Chondrocyte (in vitro differentiated cells): Measurements from ENCODE around the gene SV2B. TPM values are rescaled to one million over a fixed set of nuclear protein-coding genes. Genes with fewer than 3 reads are reported as not detected.

Experiments used
- DNase-seq: peaks from one replicate; pipeline ENCODE4 v3.0.0; 2021; ENCODE audit warnings: mixed read lengths, low spot score
- H3K27ac Mint-ChIP-seq: one replicate; pipeline ENCODE4 v1.8.0; 2021; ENCODE audit warnings: mild to moderate bottlenecking, moderate library complexity, mixed read lengths; ENCODE audit not compliant: unreplicated experiment
- H3K27me3 Mint-ChIP-seq: 2 replicates; pipeline ENCODE4 v1.8.0; 2021; ENCODE audit warnings: low read depth, mixed read lengths
- H3K36me3 Mint-ChIP-seq: 2 replicates; pipeline ENCODE4 v1.8.0; 2021; ENCODE audit warnings: low read depth, mixed read lengths
- H3K4me1 Mint-ChIP-seq: 2 replicates; pipeline ENCODE4 v1.8.0; 2021; ENCODE audit warnings: low read depth, mild to moderate bottlenecking, mixed read lengths
- H3K4me3 Mint-ChIP-seq: one replicate; pipeline ENCODE4 v1.8.0; 2021; ENCODE audit warnings: mild to moderate bottlenecking, moderate library complexity, mixed read lengths; ENCODE audit not compliant: unreplicated experiment
- H3K9me3 Mint-ChIP-seq: 2 replicates; pipeline ENCODE4 v1.8.0; 2021; ENCODE audit warnings: low read depth, mixed read lengths
- total RNA-seq: library from RNA; stranded (reverse); gene quantifications from 3 replicates; pipeline ENCODE4 v1.2.1, GENCODE V29; 2021
- TF ChIP-seq, protein P1 (sequence below): fragments of 200-600 bp; sonication (generic); IDR thresholded peaks from 2 replicates; pipeline ENCODE4 v1.5.0; 2021; ENCODE audit warnings: antibody characterized with exemption, mild to moderate bottlenecking, moderate library complexity

SV2B gene
- total RNA-seq, 1 donor from 2014 or later: not detected

GRCh38 chr15:91208371-91208770 lies 108.3 kb downstream of the SV2B start:
- no peaks in the 10 kb centered on the region for H3K4me1 Mint-ChIP-seq
- H3K27ac Mint-ChIP-seq: no peak overlapping the region
- H3K4me3 Mint-ChIP-seq: no peak overlapping the region
- peaks cover 9% of the 10 kb centered on the region for H3K27me3 Mint-ChIP-seq
- TF ChIP-seq, protein P1, sequence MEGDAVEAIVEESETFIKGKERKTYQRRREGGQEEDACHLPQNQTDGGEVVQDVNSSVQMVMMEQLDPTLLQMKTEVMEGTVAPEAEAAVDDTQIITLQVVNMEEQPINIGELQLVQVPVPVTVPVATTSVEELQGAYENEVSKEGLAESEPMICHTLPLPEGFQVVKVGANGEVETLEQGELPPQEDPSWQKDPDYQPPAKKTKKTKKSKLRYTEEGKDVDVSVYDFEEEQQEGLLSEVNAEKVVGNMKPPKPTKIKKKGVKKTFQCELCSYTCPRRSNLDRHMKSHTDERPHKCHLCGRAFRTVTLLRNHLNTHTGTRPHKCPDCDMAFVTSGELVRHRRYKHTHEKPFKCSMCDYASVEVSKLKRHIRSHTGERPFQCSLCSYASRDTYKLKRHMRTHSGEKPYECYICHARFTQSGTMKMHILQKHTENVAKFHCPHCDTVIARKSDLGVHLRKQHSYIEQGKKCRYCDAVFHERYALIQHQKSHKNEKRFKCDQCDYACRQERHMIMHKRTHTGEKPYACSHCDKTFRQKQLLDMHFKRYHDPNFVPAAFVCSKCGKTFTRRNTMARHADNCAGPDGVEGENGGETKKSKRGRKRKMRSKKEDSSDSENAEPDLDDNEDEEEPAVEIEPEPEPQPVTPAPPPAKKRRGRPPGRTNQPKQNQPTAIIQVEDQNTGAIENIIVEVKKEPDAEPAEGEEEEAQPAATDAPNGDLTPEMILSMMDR: no peak
- no peaks in the 10 kb centered on the region for H3K36me3 Mint-ChIP-seq
- no peak for DNase-seq
- no peaks in the 10 kb centered on the region for H3K9me3 Mint-ChIP-seq

DNA sequence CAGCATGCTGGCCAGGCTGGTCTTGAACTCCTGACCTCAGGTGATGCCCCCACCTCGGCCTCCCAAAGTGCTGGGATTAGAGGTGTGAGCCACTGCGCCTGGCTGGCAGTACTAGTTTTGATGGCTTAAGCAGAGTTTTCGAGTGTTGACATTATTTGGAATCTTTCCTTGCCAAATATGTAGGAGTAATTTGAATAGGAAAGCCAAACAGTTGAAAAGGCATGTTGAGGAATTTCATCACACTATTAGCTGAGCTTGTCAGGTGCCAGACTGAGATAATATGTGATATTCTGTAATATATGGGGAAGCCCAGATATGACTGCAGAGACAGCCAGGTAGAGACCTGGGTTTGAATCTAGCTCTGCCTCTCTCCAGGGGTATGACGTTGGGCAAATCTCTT lies 109.3 kb downstream of the SV2B start:
- DNase-seq: no peak
- no peak overlapping the region for H3K4me3 Mint-ChIP-seq
- no peaks in the 10 kb centered on the region for H3K36me3 Mint-ChIP-seq
- peaks cover 9% of the 10 kb centered on the region for H3K27me3 Mint-ChIP-seq
- no peaks in the 10 kb centered on the region for H3K4me1 Mint-ChIP-seq
- no peak overlapping the region for H3K27ac Mint-ChIP-seq
- H3K9me3 Mint-ChIP-seq: peaks cover 3% of the 10 kb centered on the region
- TF ChIP-seq, protein P1: no peak

- DNase-seq: no peak
- no peak overlapping the region for H3K4me3 Mint-ChIP-seq
- TF ChIP-seq, protein P1: no peak
- no peaks in the 10 kb centered on the region for H3K36me3 Mint-ChIP-seq
- H3K9me3 Mint-ChIP-seq: peaks cover 3% of the 10 kb centered on the region
- peaks cover 7% of the 10 kb centered on the region for H3K27me3 Mint-ChIP-seq
- H3K4me1 Mint-ChIP-seq: no peaks in the 10 kb centered on the region
- no peak overlapping the region for H3K27ac Mint-ChIP-seq
Observed at GRCh38 chr15:91209726-91210125, 109.7 kb downstream of the SV2B start.

DNA sequence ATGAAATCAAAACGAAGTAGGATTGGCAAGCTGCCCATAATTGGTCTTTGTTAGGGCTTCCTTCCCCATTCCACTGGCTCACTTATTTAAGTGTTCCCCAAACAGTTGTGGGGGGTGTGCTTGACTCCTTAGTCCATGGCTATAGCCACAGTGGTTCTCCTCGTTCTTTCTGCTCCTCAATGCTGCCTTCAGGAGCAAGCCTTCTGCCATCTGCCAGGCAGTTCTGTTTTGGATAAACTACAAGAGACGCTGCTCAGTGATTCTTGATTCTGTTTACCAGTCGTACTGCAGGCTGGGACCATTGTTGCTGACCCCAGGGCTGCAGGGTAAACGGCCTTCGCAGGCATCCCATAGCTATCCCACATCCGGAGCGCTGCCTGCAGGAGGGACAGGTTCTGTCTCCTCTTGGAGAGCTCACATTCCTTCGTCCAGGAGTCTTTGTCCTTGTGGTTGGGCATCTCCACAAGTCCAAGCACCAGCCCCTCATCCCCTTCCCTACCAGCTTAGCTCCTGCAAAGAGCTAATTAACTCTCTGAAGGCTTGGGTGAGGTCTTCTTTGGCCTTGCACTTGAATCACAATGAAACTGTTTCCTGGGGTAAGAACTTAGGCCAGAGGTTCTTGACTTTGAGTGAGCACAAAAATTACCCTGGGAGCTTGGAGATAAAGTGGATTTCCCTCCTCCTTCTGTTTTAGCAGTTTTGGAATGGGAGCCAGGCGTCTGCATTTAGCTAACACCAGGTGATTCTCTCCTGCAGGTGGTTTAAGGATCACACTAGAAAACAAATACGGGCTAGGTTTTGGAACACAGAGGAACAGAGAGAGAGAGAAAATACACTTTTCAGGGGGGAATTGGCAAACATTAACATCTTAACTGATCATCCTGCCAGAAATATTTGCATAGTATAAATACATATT lies 114.9 kb downstream of the SV2B start:
- no peaks in the 10 kb centered on the region for H3K36me3 Mint-ChIP-seq
- no peak for DNase-seq
- H3K27ac Mint-ChIP-seq: no peak overlapping the region
- no peak overlapping the region for H3K4me3 Mint-ChIP-seq
- H3K4me1 Mint-ChIP-seq: no peaks in the 10 kb centered on the region
- H3K27me3 Mint-ChIP-seq: no peaks in the 10 kb centered on the region
- H3K9me3 Mint-ChIP-seq: peaks cover 3% of the 10 kb centered on the region
- TF ChIP-seq, protein P1: no peak

DNA sequence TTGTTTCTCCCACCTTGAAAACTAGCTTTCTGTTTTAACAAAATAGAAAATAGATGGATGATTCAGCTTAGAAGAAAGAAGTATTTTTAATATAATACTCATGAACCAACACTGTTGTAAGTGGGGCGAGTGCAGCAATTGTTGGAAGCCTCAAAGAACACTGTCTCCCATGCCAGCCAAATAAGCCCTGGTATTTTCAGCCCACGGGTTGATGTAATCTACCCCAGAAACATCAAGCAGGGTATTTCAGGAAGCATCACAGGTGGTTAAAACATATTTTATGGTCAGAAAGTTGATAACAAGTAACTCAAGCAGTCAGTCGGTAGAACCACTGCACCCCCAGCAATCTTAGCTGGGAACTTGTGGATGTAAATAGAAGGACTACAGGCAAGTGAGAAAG lies 115.9 kb downstream of the SV2B start:
- peaks cover 3% of the 10 kb centered on the region for H3K9me3 Mint-ChIP-seq
- no peak overlapping the region for H3K27ac Mint-ChIP-seq
- no peak overlapping the region for H3K4me3 Mint-ChIP-seq
- H3K36me3 Mint-ChIP-seq: no peaks in the 10 kb centered on the region
- H3K27me3 Mint-ChIP-seq: peaks cover 3% of the 10 kb centered on the region
- H3K4me1 Mint-ChIP-seq: no peaks in the 10 kb centered on the region
- no peak for DNase-seq
- TF ChIP-seq, protein P1: no peak
